GM12878 (cell line): ENCODE data around the gene HDGF. TPM values are rescaled to one million over a fixed set of nuclear protein-coding genes. Genes with fewer than 3 reads are reported as not detected.

Experiments used
- ATF3 ChIP-seq: IDR thresholded peaks from 2 replicates; pipeline ENCODE4 v1.6.1; 2011; ENCODE audit warnings: low read depth, mild to moderate bottlenecking, low read length, moderate library complexity, borderline replicate concordance; ENCODE audit errors: extremely low read depth
- ATF7 ChIP-seq: fragments of 450-650 bp; IDR thresholded peaks from 2 replicates; pipeline ENCODE4 v1.6.1; 2016; ENCODE audit warnings: low read depth, mild to moderate bottlenecking
- CHD4 ChIP-seq: fragments of 200-600 bp; sonication (generic); IDR thresholded peaks from 2 replicates; pipeline ENCODE4 v1.6.1; 2016; ENCODE audit warnings: mild to moderate bottlenecking
- ETV6 ChIP-seq, 2 experiments: fragments of 450-650 bp in 1 of 2; IDR thresholded peaks in 1 of 2; conservative IDR thresholded peaks in 1 of 2; 2 replicates each; pipeline ENCODE4 v1.6.1; 2014; ENCODE audit warnings: antibody characterized with exemption in 1 of 2, borderline replicate concordance in 1 of 2, low read depth in 1 of 2, mild to moderate bottlenecking in 1 of 2, moderate library complexity in 1 of 2
- GATAD2B ChIP-seq: fragments of 450-650 bp; conservative IDR thresholded peaks from 2 replicates; pipeline ENCODE4 v1.6.1; 2017; ENCODE audit warnings: low read depth, mild to moderate bottlenecking, moderate library complexity
- JUND ChIP-seq: IDR thresholded peaks from 2 replicates; pipeline ENCODE4 v1.6.1; 2012; ENCODE audit warnings: low read depth, mild to moderate bottlenecking, low read length, improper control_type of control experiment, moderate library complexity
- MYC ChIP-seq: IDR thresholded peaks from 2 replicates; pipeline ENCODE4 v1.6.1; 2011; ENCODE audit warnings: mild to moderate bottlenecking, low read length, moderate library complexity, inconsistent platforms; ENCODE audit not compliant: insufficient read depth, insufficient replicate concordance, insufficient read length, severe bottlenecking
- NFXL1 ChIP-seq: fragments of 450-650 bp; IDR thresholded peaks from 2 replicates; pipeline ENCODE4 v1.6.1; 2017; ENCODE audit warnings: antibody characterized with exemption, mild to moderate bottlenecking, borderline replicate concordance
- POLR2A ChIP-seq: IDR thresholded peaks from 2 replicates; pipeline ENCODE4 v1.6.1; 2011; ENCODE audit warnings: low read depth, mild to moderate bottlenecking, low read length
- POLR2AphosphoS2 ChIP-seq: IDR thresholded peaks from 2 replicates; pipeline ENCODE4 v1.6.1; 2011; ENCODE audit warnings: low read depth, mild to moderate bottlenecking, low read length, improper control_type of control experiment, moderate library complexity
- RAD51 ChIP-seq: fragments of 450-650 bp; IDR thresholded peaks from 2 replicates; pipeline ENCODE4 v1.6.1; 2016; ENCODE audit warnings: moderate library complexity, mild to moderate bottlenecking, inconsistent platforms
- RBBP5 ChIP-seq: fragments of 200-600 bp; sonication (generic); conservative IDR thresholded peaks from 2 replicates; pipeline ENCODE4 v1.6.1; 2016
- RELA ChIP-seq: fragments of 450-650 bp; IDR thresholded peaks from 2 replicates; pipeline ENCODE4 v1.8.0; 2014; ENCODE audit warnings: borderline replicate concordance; ENCODE audit not compliant: partially characterized antibody
- SP1 ChIP-seq: IDR thresholded peaks from one replicate; pipeline ENCODE4 v1.6.1; 2011; ENCODE audit warnings: low read depth, low read length
- WRNIP1 ChIP-seq: IDR thresholded peaks from 2 replicates; pipeline ENCODE4 v1.6.1; 2011; ENCODE audit warnings: low read depth, low read length, improper control_type of control experiment, borderline replicate concordance
- ZNF217 ChIP-seq: fragments of 450-650 bp; IDR thresholded peaks from 2 replicates; pipeline ENCODE4 v1.6.1; 2017; ENCODE audit warnings: antibody characterized with exemption, mild to moderate bottlenecking
- ZNF622 ChIP-seq: fragments of 450-650 bp; IDR thresholded peaks from 2 replicates; pipeline ENCODE4 v1.6.1; 2017; ENCODE audit warnings: mild to moderate bottlenecking, inconsistent platforms
- ZZZ3 ChIP-seq: IDR thresholded peaks from 2 replicates; pipeline ENCODE4 v1.6.1; 2011; ENCODE audit warnings: low read depth; ENCODE audit not compliant: control insufficient read depth, insufficient read length
- polyA plus RNA-seq, 11 experiments: library from polyadenylated mRNA; depleted of rRNA in 4 of 11; unstranded in 6 of 11; stranded (reverse) in 5 of 11; fragments of >200 nt; fragmentation: Nextera tagmentation in 4 of 11; fragmentation: Illumina TruSeq in 1 of 11; extraction: Ambion mirVana in 4 of 11; extraction: Trizol in 1 of 11; gene quantifications; 1 replicate in 1 of 11; 2 replicates in 10 of 11; pipeline versions ENCODE4 v1.2.1 to v1.2.3, GENCODE V29; 2011 to 2016; ENCODE audit warnings: inconsistent platforms in 2 of 11, missing spikeins in 2 of 11, low read depth in 1 of 11
- total RNA-seq, 4 experiments: library from RNA; depleted of rRNA in 3 of 4; stranded (reverse); fragments of >200 nt in 3 of 4; fragmentation: Illumina TruSeq in 1 of 4; extraction: Trizol in 1 of 4; gene quantifications; 2 replicates each; pipeline versions ENCODE4 v1.2.1 to v1.2.3, GENCODE V29; 2013 to 2021
- TF ChIP-seq, protein P1 (sequence below): fragments of 450-650 bp; IDR thresholded peaks from 2 replicates; pipeline ENCODE4 v1.6.1; 2017; ENCODE audit warnings: borderline replicate concordance
- TF ChIP-seq, protein P2 (sequence below): IDR thresholded peaks from 2 replicates; pipeline ENCODE4 v1.6.1; 2012; ENCODE audit warnings: low read depth, low read length, improper control_type of control experiment
- TF ChIP-seq, protein P3 (sequence below): fragments of 450-650 bp; IDR thresholded peaks from 2 replicates; pipeline ENCODE4 v1.6.1; 2017; ENCODE audit warnings: low read depth, mild to moderate bottlenecking, moderate library complexity
- TF ChIP-seq, protein P4 (sequence below): fragments of 450-650 bp; IDR thresholded peaks from 2 replicates; pipeline ENCODE4 v1.6.1; 2017; ENCODE audit warnings: mild to moderate bottlenecking
- TF ChIP-seq, protein P5 (sequence below): IDR thresholded peaks from 2 replicates; pipeline ENCODE4 v1.6.1; 2011; ENCODE audit warnings: borderline replicate concordance, low read depth, mild to moderate bottlenecking, moderate library complexity, mixed read lengths, low read length; ENCODE audit not compliant: insufficient read depth; ENCODE audit errors: extremely low read length

HDGF gene
- total and polyA plus RNA-seq, 10 of the 15 experiments (the other 5 are each of a cell fraction or from before 2014, with no cell fraction given): 28.3 to 372 (median 209) TPM

GRCh38 chr1:156728599-156729462 lies 22.6 kb downstream of the HDGF start, which contains the start of gene ISG20L2 (continued):
- TF ChIP-seq, protein P1, sequence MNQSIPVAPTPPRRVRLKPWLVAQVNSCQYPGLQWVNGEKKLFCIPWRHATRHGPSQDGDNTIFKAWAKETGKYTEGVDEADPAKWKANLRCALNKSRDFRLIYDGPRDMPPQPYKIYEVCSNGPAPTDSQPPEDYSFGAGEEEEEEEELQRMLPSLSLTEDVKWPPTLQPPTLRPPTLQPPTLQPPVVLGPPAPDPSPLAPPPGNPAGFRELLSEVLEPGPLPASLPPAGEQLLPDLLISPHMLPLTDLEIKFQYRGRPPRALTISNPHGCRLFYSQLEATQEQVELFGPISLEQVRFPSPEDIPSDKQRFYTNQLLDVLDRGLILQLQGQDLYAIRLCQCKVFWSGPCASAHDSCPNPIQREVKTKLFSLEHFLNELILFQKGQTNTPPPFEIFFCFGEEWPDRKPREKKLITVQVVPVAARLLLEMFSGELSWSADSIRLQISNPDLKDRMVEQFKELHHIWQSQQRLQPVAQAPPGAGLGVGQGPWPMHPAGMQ: no peak
- TF ChIP-seq ZZZ3 (no peak), GATAD2B (peak; percentile 76), POLR2AphosphoS2 (peak; percentile 55; the same call in 1 of the 2 replicates), SP1 (peak; percentile 82), ATF7 (peak; percentile 89), ZNF217 (no peak), RAD51 (peak; percentile 51), RBBP5 (no peak), ETV6 (conservative IDR thresholded peaks at IDR 0.05 in 1 of 2, IDR thresholded peaks at IDR 0.05 in 1 of 2; ENCODE audit: borderline replicate concordance in 1 of 2, low read depth in 1 of 2) (no peak; a peak in 1 of 4 replicates), WRNIP1 (no peak), POLR2A (peak; percentile 92), RELA (peak; percentile 60), ATF3 (0 out of 2 replicates have a peak, but pooled peaks have one; percentile 9), ZNF622 (no peak), CHD4 (no peak), JUND (no peak), MYC (no peak), NFXL1 (no peak)
- TF ChIP-seq, protein P2, sequence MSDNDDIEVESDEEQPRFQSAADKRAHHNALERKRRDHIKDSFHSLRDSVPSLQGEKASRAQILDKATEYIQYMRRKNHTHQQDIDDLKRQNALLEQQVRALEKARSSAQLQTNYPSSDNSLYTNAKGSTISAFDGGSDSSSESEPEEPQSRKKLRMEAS: no peak
- TF ChIP-seq, protein P3, sequence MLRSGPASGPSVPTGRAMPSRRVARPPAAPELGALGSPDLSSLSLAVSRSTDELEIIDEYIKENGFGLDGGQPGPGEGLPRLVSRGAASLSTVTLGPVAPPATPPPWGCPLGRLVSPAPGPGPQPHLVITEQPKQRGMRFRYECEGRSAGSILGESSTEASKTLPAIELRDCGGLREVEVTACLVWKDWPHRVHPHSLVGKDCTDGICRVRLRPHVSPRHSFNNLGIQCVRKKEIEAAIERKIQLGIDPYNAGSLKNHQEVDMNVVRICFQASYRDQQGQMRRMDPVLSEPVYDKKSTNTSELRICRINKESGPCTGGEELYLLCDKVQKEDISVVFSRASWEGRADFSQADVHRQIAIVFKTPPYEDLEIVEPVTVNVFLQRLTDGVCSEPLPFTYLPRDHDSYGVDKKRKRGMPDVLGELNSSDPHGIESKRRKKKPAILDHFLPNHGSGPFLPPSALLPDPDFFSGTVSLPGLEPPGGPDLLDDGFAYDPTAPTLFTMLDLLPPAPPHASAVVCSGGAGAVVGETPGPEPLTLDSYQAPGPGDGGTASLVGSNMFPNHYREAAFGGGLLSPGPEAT: peak; percentile 39
- TF ChIP-seq, protein P4, sequence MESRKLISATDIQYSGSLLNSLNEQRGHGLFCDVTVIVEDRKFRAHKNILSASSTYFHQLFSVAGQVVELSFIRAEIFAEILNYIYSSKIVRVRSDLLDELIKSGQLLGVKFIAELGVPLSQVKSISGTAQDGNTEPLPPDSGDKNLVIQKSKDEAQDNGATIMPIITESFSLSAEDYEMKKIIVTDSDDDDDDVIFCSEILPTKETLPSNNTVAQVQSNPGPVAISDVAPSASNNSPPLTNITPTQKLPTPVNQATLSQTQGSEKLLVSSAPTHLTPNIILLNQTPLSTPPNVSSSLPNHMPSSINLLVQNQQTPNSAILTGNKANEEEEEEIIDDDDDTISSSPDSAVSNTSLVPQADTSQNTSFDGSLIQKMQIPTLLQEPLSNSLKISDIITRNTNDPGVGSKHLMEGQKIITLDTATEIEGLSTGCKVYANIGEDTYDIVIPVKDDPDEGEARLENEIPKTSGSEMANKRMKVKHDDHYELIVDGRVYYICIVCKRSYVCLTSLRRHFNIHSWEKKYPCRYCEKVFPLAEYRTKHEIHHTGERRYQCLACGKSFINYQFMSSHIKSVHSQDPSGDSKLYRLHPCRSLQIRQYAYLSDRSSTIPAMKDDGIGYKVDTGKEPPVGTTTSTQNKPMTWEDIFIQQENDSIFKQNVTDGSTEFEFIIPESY: 0 out of 2 replicates have a peak, but pooled peaks have one; percentile 32
- TF ChIP-seq, protein P5, sequence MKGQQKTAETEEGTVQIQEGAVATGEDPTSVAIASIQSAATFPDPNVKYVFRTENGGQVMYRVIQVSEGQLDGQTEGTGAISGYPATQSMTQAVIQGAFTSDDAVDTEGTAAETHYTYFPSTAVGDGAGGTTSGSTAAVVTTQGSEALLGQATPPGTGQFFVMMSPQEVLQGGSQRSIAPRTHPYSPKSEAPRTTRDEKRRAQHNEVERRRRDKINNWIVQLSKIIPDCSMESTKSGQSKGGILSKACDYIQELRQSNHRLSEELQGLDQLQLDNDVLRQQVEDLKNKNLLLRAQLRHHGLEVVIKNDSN: no peak
